ENCODE results near the gene ADAM10.
A peak's percentile ranks its signal among the peaks of the same experiment; 100 is the strongest.

ADAM10 gene

GRCh38 chr15:58549013-58549784, 200.3 kb downstream of the ADAM10 start:
- DNase-seq, result peak in 1 of 14 donors; percentile 34

- DNase-seq, result no peak
Measured at GRCh38 chr15:58548308-58549012, 201.0 kb downstream of the ADAM10 start.

GRCh38 chr15:58547628-58548307, 201.7 kb downstream of the ADAM10 start:
- no peak for DNase-seq

GRCh38 chr15:58546635-58547627, 202.6 kb downstream of the ADAM10 start:
- no peak for DNase-seq

GRCh38 chr15:58546066-58546591, 203.4 kb downstream of the ADAM10 start:
- DNase-seq, result no peak

GRCh38 chr15:58545307-58546065, 204.0 kb downstream of the ADAM10 start:
- DNase-seq, result no peak

GRCh38 chr15:58544756-58545155, 204.8 kb downstream of the ADAM10 start:
- no peak for DNase-seq

- no peak for DNase-seq
Measured at GRCh38 chr15:58543664-58544335, 205.7 kb downstream of the ADAM10 start.

- DNase-seq, result no peak
Measured at GRCh38 chr15:58541410-58542087, 208.0 kb downstream of the ADAM10 start.

- no peak for DNase-seq
Measured at GRCh38 chr15:58539548-58539947, 210.0 kb downstream of the ADAM10 start.

- no peak for DNase-seq
Measured at GRCh38 chr15:58538901-58539300, 210.6 kb downstream of the ADAM10 start.

All from C1 segment of cervical spinal cord (tissue), 14 donors.